ENCODE data around the gene DDO. TPM values are rescaled to one million over a fixed set of nuclear protein-coding genes. Genes with fewer than 3 reads are reported as not detected.

The DDO gene
- total and polyA plus RNA-seq, 3 donors from 2014 or later: 0.19 to 0.73 (median 0.24) TPM

DNA sequence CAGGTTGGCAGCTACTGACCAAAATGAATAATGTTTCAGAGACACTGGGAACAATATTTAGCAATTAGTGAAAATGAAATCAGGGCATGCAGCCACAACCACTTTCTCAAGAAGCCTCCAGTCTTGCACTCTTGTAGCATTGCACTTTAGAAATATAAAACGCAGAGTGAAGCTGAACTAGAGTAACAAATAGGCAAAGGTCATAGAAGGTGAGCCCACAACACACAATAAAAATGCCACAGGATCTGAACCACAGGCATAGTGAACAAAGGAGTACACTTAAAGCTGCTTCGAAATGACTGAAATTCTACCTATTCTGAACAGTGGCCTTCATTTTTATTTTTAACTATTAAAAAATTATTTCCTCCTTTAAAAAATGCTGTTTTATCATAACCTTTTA, 25.0 kb downstream of the DDO start:
- intact Hi-C loops (cut with DNase I; ENCODE audit: low total_unique reads): loop anchor here (10.0 kb wide), 2 partner anchors 216 to 346 kb away; partner anchors contain the start of gene WASF1

DNA sequence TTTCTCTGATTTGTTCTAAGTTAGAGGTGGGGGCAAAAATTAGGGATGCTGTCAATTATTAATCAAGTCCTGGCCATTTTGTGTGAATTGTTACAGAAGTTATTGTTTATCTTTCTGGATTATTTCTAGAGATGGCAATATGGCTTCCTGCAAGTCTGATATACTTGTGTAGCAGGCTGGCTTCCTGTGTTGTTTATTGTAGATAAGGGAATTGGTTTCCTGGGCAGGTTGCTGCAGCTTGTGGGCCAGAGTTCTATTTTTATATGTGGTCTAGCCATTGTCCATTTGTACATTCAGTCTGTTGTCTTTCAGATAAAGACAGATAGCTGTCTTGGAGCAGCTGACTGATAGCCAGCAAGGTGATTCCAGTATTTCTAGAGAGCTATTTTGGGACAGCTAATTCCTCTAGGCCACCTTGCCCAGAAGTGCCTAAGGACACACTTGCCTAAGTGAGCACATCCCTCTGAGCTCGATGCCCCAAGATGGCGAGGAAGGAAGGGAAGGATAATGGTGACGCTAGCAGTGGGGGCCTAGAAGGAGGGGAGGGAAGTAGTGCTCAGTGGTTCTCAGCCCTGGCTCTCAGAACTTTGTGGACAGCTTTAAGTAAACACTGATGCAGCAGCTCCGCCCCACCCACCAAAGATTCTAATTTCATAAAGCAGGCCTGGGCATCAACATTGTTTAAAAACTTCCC, 25.5 kb downstream of the DDO start:
- 83 to 88% methylated on average over 2 to 4 of the region's 4 CpGs for WGBS, 2 donors
- intact Hi-C loops (cut with DNase I; ENCODE audit: low total_unique reads): loop anchor here (10.0 kb wide), 2 partner anchors 215 to 345 kb away; partner anchors contain the start of gene WASF1
- Histone ChIP-seq H3K4me1 (peaks cover 1% of the 10 kb centered on the region), H3K4me3 (no peak overlapping the region), H3K9me3 (no peaks in the 10 kb centered on the region), H3K36me3 (ENCODE audit: low read depth, missing control alignments) (no peaks in the 10 kb centered on the region), H3K27me3 (no peaks in the 10 kb centered on the region), H3K27ac (no peak overlapping the region)
- TF ChIP-seq CTCF (IDR thresholded peaks at IDR 0.05): no peak
- no peak for TF ChIP-seq POLR2A (IDR thresholded peaks at IDR 0.05)
- DNase-seq: no peak

More for the DNA sequence above, 25.0 kb downstream of the DDO start:
- Histone ChIP-seq H3K27me3 (no peaks in the 10 kb centered on the region), H3K27ac (no peak overlapping the region), H3K9me3 (no peaks in the 10 kb centered on the region), H3K4me3 (no peak overlapping the region), H3K36me3 (ENCODE audit: low read depth, missing control alignments) (no peaks in the 10 kb centered on the region), H3K4me1 (peaks cover 3% of the 10 kb centered on the region)
- 35 to 36% methylated on average over 2 of the region's 2 CpGs for WGBS, 2 donors
- TF ChIP-seq POLR2A (IDR thresholded peaks at IDR 0.05) (no peak), CTCF (IDR thresholded peaks at IDR 0.05) (no peak)
- DNase-seq: no peak

- intact Hi-C loops (cut with DNase I; ENCODE audit: low total_unique reads): no loop called here
- TF ChIP-seq POLR2A (IDR thresholded peaks at IDR 0.05): no peak
- no peak for TF ChIP-seq CTCF (IDR thresholded peaks at IDR 0.05)
- Histone ChIP-seq H3K9me3 (no peaks in the 10 kb centered on the region), H3K4me3 (no peak overlapping the region), H3K36me3 (ENCODE audit: low read depth, missing control alignments) (no peaks in the 10 kb centered on the region), H3K4me1 (no peaks in the 10 kb centered on the region), H3K27ac (no peak overlapping the region), H3K27me3 (no peaks in the 10 kb centered on the region)
- no peak for DNase-seq
- WGBS, 2 donors: 67 to 73% methylated on average over 2 of the region's 2 CpGs
Measured at GRCh38 chr6:110387986-110388385, 27.4 kb downstream of the DDO start.

DNA sequence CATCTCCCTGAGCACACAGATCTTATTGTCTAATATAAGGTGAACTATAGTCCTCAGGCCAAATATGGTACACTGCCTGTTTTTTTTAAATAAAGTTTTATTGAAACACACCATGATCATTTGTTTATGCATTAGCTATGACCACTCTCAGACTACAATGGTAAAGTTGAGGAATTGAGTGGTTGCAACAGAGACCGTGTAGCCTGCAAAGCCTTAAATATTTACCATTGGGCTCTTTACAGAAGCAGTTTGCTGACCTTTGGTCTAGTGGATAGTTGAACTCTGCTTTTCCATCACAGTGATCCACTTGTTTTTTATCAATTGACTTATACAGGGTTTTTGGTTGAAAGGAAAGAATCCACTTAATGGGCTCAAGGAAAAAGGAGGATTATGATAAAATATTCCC, 29.9 kb downstream of the DDO start:
- Histone ChIP-seq H3K9me3 (no peaks in the 10 kb centered on the region), H3K4me1 (no peaks in the 10 kb centered on the region), H3K4me3 (no peak overlapping the region), H3K27ac (no peak overlapping the region), H3K27me3 (no peaks in the 10 kb centered on the region), H3K36me3 (ENCODE audit: low read depth, missing control alignments) (no peaks in the 10 kb centered on the region)
- TF ChIP-seq CTCF (IDR thresholded peaks at IDR 0.05): no peak
- WGBS, 2 donors: 89 to 92% methylated on average over 1 of the region's 1 CpG
- intact Hi-C loops (cut with DNase I; ENCODE audit: low total_unique reads): no loop called here
- no peak for DNase-seq

- Histone ChIP-seq H3K4me3 (no peak overlapping the region), H3K27me3 (no peaks in the 10 kb centered on the region), H3K36me3 (ENCODE audit: low read depth, missing control alignments) (no peaks in the 10 kb centered on the region), H3K27ac (no peak overlapping the region), H3K4me1 (no peaks in the 10 kb centered on the region), H3K9me3 (no peaks in the 10 kb centered on the region)
- 75 to 89% methylated on average over 5 to 9 of the region's 9 CpGs for WGBS, 2 donors
- DNase-seq: no peak
- TF ChIP-seq CTCF (IDR thresholded peaks at IDR 0.05) (no peak), POLR2A (IDR thresholded peaks at IDR 0.05) (no peak)
- intact Hi-C loops (cut with DNase I; ENCODE audit: low total_unique reads): no loop called here
Measured at GRCh38 chr6:110378552-110378951, 36.8 kb downstream of the DDO start.
